IPS-15b (cell line): ENCODE data around the gene MTHFSD.

Experiments
- H3K27me3 ChIP-seq: one replicate; pipeline ENCODE4 v1.6.1; 2013; ENCODE audit warnings: low read length; ENCODE audit not compliant: control insufficient read depth, insufficient read depth
- H3K36me3 ChIP-seq: one replicate; pipeline ENCODE4 v1.6.1; 2013; ENCODE audit warnings: low read length; ENCODE audit not compliant: control insufficient read depth, insufficient read depth
- H3K4me1 ChIP-seq: one replicate; pipeline ENCODE4 v1.6.1; 2013; ENCODE audit warnings: mild to moderate bottlenecking, low read length; ENCODE audit not compliant: control insufficient read depth, insufficient read depth
- H3K4me3 ChIP-seq: one replicate; pipeline ENCODE4 v1.5.1; 2013; ENCODE audit warnings: low read depth, low read length
- H3K9ac ChIP-seq: one replicate; pipeline ENCODE4 v1.6.1; 2013; ENCODE audit warnings: low read depth, mild to moderate bottlenecking, low read length
- H3K9me3 ChIP-seq: one replicate; pipeline ENCODE4 v1.6.1; 2013; ENCODE audit warnings: mild to moderate bottlenecking, low read length; ENCODE audit not compliant: control insufficient read depth, insufficient read depth

Gene MTHFSD

DNA sequence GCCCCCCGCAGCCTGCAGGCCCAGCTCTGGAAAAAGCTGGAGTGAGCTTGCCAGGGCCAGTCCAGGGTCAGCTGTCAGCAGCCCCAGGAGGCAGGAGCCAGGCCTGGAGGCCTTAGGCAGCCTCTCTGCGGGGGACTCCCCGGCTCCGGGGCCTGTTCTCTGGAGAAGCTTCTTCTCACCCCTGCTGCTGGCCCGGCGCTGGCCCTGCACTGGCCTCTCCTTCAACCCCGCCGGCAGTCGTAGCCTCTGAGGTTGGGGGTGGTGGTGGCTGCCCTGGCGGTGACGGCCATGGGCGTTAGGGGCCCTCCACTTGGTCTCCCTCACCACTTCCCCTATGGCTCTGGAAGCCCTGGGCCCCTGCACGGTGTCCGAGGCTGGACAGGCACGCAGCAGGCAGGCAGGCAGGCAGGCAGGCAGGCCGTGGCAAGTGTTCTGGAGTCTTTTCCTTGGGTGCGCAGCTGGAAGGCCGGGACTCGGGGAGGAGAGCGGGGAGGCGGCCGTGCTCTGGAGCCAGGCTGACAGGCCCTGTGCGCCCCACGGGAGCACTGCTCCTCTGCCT lies 42.7 kb downstream of the MTHFSD start:
- no peaks in the 10 kb centered on the region for H3K9me3 ChIP-seq
- H3K27me3 ChIP-seq: peaks cover 92% of the 10 kb centered on the region
- H3K9ac ChIP-seq: no peak overlapping the region
- no peaks in the 10 kb centered on the region for H3K36me3 ChIP-seq
- peaks cover 2% of the 10 kb centered on the region for H3K4me1 ChIP-seq
- peak overlapping the region; percentile 4 for H3K4me3 ChIP-seq

DNA sequence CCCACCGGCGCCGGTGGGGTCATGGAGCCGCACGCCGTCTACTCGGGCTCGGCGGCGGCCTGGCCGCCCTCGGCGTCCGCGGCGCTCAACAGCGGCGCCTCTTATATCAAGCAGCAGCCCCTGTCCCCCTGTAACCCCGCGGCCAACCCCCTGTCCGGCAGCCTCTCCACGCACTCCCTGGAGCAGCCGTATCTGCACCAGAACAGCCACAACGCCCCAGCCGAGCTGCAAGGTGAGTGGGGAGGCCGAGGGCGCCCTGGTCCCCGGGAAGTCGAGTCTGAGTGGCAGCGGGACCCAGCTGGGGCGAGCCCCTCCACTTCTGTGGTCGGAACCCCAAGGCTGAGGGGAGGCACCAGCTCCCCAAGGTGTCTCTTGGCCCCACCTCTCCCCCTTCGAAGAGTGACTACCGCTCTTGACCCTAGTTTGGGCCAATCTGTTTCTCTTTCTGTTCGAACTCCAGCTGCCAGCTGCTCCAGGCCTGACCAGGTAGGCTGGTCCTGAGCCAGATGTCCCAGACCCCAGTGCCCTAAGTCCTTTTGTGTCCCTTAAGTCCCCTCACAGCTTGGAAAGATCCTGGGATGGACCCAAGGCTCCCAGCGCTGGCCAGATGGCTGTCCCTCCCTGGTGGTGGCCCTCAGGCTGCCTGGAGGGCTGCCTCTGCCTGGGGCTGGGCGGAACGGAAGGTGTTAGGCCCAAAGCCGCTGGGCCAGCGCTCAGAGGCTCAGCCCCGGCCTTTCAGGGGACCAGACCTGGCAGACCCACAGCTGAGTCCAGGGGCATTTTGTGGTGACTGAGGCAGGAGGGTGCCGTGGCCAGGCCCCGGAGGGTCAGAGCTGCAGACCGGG lies 43.5 kb downstream of the MTHFSD start:
- Histone ChIP-seq H3K9ac (no peak overlapping the region), H3K4me1 (peaks cover 2% of the 10 kb centered on the region), H3K9me3 (no peaks in the 10 kb centered on the region), H3K27me3 (peaks cover 92% of the 10 kb centered on the region), H3K36me3 (no peaks in the 10 kb centered on the region), H3K4me3 (peak overlapping the region; percentile 26)

DNA sequence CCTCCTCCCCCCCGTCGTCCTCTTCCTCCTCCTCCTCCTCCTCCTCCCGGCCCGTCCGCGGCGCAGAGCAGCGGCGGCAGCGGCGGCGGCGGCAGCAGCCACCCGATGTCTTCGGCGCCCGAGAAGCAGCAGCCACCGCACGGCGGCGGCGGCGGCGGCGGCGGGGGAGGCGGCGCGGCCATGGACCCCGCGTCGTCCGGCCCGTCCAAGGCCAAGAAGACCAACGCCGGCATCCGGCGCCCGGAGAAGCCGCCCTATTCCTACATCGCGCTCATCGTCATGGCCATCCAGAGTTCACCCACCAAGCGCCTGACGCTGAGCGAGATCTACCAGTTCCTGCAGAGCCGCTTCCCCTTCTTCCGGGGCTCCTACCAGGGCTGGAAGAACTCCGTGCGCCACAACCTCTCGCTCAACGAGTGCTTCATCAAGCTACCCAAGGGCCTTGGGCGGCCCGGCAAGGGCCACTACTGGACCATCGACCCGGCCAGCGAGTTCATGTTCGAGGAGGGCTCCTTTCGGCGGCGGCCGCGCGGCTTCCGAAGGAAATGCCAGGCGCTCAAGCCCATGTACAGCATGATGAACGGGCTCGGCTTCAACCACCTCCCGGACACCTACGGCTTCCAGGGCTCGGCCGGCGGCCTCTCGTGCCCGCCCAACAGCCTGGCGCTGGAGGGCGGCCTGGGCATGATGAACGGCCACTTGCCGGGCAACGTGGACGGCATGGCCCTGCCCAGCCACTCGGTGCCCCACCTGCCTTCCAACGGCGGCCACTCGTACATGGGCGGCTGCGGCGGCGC lies 44.4 kb downstream of the MTHFSD start, which contains the start of gene FOXF1:
TSS of gene FOXF1 (plus strand) at position 63 of the 797 bp plus-strand sequence. CDS start at position 106, 43 bp downstream.
- peak within 1 kb of the TSS; percentile 46 for H3K4me3 ChIP-seq
- H3K36me3 ChIP-seq: no peaks in the 10 kb centered on the region
- peaks cover 92% of the 10 kb centered on the region for H3K27me3 ChIP-seq
- H3K9me3 ChIP-seq: no peaks in the 10 kb centered on the region
- H3K4me1 ChIP-seq: peaks cover 2% of the 10 kb centered on the region
- no peak within 1 kb of the TSS for H3K9ac ChIP-seq

DNA sequence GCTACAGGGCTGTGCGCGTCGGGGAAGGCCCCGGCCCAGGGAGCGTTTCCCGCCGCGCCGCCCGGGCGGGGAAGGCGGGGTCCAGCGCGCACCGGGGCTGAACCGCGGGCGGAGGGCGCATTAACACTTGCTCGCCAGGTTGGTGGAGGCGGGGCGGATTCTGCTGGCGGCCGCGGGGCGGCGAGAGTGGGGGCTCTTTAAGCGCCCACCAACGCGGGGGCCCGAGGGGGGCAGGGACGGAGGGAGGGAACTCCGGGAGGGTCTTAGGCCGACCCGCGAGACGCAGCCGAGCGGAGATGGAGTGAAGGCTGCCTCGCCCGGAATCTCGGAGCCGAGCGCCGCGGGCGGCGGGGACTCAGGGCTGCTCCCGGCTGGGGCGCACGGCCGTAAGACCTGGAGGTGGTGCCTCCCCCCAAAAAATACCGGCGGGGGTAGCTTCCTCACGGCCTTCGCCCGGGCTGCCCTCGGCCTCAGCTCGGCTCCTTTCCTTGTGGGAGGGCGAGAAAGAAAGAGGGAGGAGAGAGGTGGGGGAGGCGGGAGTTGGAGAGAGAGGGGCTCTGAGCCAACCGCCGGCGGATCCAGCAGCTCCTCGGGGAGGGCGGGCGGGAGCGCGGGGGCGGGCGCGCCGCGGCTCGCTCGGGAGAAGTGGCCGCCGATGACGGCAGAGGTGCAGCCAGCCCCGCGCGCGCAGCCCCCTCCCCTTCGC lies 45.1 kb downstream of the MTHFSD start:
- no peaks in the 10 kb centered on the region for H3K36me3 ChIP-seq
- peak overlapping the region; percentile 46 for H3K4me3 ChIP-seq
- H3K4me1 ChIP-seq: peaks cover 2% of the 10 kb centered on the region
- H3K9ac ChIP-seq: no peak overlapping the region
- peaks cover 89% of the 10 kb centered on the region for H3K27me3 ChIP-seq
- H3K9me3 ChIP-seq: no peaks in the 10 kb centered on the region

DNA sequence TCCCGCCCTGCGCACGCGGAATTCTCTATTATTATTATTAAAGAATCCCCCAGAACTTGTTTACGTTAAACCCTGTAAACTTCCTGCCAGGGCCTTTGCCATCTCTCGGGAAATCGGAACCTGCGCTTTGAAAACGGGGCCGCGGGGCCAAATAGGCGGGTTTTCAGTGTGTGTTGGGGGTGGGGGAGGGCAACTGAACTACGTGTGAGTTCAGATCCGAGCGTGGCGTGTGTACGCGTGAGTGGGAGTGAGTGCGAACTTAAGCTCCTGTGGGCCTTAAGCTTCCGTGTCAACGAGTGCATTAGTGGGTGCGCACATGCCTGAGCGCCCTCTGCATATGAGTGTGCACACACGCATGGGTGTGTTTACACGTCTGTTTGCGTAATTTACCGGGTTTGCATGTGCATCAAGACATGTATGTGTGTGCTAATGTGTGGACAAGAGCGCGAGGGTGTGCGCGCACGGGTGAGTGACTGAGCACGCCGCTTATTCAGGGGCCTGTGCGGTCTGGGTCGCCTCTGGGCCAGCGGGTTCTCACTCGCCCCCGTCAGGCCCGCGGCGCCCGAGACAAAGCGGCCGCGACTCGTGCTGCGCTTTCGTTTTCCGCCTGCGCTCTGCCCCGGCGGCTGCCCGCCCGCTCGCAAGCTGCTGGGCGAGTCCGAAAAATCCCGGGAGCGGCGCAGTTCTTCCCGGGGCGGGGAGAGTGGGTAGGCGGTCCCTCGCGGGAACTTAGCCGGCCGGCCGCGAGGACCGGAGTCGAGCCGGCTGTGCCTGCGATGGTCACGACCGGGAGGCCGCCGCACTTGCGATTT lies 45.9 kb downstream of the MTHFSD start:
- H3K9ac ChIP-seq: no peak overlapping the region
- peak overlapping the region; percentile 46 for H3K4me3 ChIP-seq
- no peaks in the 10 kb centered on the region for H3K9me3 ChIP-seq
- H3K4me1 ChIP-seq: peaks cover 2% of the 10 kb centered on the region
- H3K36me3 ChIP-seq: no peaks in the 10 kb centered on the region
- peaks cover 89% of the 10 kb centered on the region for H3K27me3 ChIP-seq

DNA sequence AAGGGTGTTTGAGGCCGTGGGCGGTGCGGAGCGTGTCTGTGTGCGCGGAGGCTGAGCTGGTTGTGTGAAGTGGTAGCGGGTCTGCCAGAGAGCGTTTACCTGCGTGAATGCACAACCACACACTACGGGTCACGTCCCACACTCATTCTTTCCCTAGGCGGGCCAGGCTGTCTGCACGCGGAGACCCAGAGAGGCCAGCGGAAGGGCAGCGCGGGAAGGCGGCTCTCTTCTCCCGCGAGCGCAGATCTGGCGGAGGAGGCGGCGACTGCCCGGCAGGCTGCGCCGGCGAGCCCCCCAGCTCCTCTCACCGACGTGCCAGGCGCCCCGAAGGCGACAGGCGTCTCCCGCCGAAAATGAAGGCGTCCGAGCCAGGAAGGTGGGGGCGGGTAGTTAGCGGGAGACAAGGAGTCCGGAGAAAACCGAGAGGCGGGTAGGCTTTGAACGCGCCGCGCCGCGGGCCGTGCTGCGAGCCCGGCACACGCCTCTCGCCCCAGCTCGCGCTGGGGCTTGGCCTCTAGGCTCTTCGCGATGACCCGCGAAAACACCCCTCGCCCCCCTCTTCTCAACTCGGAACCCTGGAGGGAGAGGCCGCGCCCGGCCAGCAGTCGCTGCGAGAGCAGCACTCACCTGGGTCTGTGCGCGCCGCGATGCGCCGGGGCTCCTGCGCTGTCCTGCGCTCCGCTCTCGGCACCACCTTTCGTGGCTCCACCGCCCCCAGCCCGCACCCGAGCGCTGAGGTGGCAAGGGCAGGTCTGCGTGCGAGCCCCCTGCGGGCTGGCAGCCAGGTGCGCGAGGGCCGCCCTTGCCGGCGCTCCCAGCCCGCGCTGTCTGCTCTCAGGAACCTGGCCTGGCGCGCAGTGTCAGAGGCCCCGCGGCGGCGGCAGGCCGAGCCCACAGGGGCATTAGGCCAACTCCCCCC lies 46.7 kb downstream of the MTHFSD start:
- Histone ChIP-seq H3K4me3 (peak overlapping the region; percentile 46), H3K36me3 (no peaks in the 10 kb centered on the region), H3K27me3 (peaks cover 89% of the 10 kb centered on the region), H3K9me3 (no peaks in the 10 kb centered on the region), H3K4me1 (peaks cover 2% of the 10 kb centered on the region), H3K9ac (no peak overlapping the region)

DNA sequence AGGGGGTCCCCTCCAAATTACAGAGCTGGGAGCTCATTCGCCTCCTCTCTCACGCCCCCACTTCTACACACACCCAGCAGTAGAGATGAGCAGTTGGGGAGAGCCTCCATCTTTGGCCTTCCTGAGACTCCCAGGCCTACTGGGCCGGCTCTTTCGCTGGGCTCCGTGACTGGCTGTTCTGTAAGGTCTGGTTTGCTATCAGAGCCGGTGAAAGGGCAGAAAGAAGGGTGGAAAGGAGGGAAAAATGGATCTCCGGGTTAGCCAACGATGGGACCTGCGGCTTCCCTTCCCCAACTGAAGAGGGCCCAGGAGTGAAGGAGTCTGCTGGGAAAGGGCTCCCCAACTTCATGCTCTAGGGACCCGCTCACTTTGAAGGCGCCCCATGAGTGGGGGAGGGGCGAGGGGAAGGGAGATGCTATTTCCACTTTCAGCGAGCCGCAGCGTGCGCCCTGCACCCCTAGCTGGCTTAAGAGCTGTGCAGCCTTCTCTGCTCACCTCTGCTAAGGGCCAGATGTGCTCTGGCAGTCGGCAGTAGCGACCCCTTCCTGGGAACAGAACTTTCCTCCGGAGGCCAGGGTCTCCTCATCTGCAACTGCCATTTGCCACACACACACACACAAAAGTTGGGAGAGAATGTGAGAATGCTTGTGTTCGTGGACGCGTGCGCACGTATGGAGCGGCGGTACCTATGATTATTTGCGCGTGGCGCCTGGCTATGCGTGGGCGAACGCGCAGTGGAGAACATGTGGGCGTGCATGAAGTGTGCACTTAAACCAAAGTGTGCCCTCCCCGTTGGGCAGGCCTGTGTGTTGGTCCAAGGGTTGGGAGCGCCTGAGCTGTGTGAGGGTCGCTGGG lies 47.6 kb downstream of the MTHFSD start:
- peaks cover 2% of the 10 kb centered on the region for H3K4me1 ChIP-seq
- H3K9ac ChIP-seq: no peak overlapping the region
- H3K4me3 ChIP-seq: peak overlapping the region; percentile 46
- no peaks in the 10 kb centered on the region for H3K9me3 ChIP-seq
- no peaks in the 10 kb centered on the region for H3K36me3 ChIP-seq
- peaks cover 89% of the 10 kb centered on the region for H3K27me3 ChIP-seq

DNA sequence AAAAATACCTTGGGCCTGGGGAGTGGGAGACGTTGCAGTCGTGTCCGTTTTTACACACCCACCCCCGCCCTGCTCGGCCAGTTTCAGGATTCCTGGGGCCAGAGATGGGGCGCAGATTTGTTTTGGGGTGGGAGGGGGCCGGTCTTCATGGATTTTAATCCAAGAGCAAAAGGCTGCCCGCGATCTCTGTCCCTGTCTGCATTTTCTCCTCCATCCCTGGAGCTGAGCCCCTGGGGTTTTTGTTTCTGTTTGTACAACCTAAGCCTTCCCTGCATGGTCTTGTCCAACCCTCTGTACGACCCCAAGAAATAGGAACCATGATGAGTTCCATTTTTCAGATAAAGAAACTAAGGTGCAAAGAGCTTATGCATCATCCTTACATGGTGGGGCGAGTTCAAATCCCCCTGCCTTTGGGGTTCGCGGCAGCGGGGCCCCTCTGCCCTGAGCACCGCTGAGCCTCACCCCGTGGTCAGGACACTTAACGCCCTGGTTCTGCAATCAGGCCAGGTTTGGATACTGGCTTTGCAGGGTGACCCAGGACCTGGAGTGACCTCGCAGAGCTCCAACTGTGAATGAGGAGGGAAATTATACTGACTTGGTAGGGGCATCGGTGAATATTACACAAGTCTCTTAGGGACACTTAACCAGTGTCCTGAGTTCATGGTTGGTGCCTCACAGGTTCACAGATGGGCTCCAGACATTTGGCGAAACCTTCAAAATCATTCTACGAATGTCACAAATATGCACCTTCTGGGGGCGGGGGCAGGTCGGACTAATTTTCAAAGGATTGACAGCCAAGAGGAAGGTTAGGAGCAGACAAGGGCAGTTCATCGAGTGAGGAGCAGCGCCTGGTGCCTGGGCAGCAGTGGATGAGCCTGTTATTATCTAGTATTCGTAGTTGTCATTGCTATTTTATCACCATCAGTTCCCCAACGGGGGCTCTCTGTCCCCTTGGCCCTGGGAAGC lies 48.9 kb downstream of the MTHFSD start:
- Histone ChIP-seq H3K4me3 (peak overlapping the region; percentile 30), H3K36me3 (no peaks in the 10 kb centered on the region), H3K9me3 (no peaks in the 10 kb centered on the region), H3K4me1 (peaks cover 2% of the 10 kb centered on the region), H3K27me3 (peaks cover 89% of the 10 kb centered on the region), H3K9ac (no peak overlapping the region)
